SK-N-SH (cell line): ENCODE data around the gene LRRC25. TPM values are rescaled to one million over a fixed set of nuclear protein-coding genes. Genes with fewer than 3 reads are reported as not detected.

Experiments used
- CTCF ChIA-PET: fragments of 300-600, 350-600 bp; formaldehyde crosslinking; extraction: SDS; loops from one replicate; lab custom pipeline; 2021; lab: Yijun Ruan, JAX
- POLR2A ChIA-PET: fragments of 350-600 bp; sonication (Branson Sonifier 250); formaldehyde crosslinking; extraction: SDS; loops from one replicate; lab custom pipeline; 2020; ENCODE audit warnings: antibody characterized with exemption, inconsistent platforms; lab: Yijun Ruan, JAX
- DNase-seq: peaks from one replicate; pipeline ENCODE4 v3.0.0; 2012
- H2AFZ ChIP-seq: fragments of 200-600 bp; sonication (generic); 2 replicates; pipeline ENCODE4 v1.8.1; 2016; ENCODE audit warnings: antibody characterized with exemption, mild to moderate bottlenecking, low read depth
- H3F3A ChIP-seq: fragments of 200-600 bp; sonication (generic); replicated peaks from 2 replicates; pipeline ENCODE3; 2016; ENCODE audit warnings: antibody characterized with exemption, mild to moderate bottlenecking; ENCODE audit not compliant: insufficient read depth
- H3K27ac ChIP-seq, 2 experiments: fragments of 200-500 bp in 1 of 2; fragments of 200-600 bp in 1 of 2; sonication (Bioruptor generic) in 1 of 2; sonication (generic), shearing (Covaris generic) in 1 of 2; 2 replicates each; pipeline versions ENCODE4 v1.5.1 to v1.6.1; 2014 to 2016; ENCODE audit warnings: low read depth in 2 of 2, inconsistent platforms in 1 of 2, low read length in 1 of 2, mild to moderate bottlenecking in 1 of 2, mixed read lengths in 1 of 2
- H3K27me3 ChIP-seq: fragments of 200-600 bp; sonication (generic), shearing (Covaris generic); 2 replicates; pipeline ENCODE4 v1.6.1; 2016; ENCODE audit warnings: mixed run types; ENCODE audit not compliant: insufficient read depth
- H3K36me3 ChIP-seq, 2 experiments: fragments of 200-500 bp in 1 of 2; fragments of 200-600 bp in 1 of 2; sonication (Bioruptor generic) in 1 of 2; sonication (generic) in 1 of 2; replicated peaks in 1 of 2; 2 replicates each; pipeline versions ENCODE3 to v1.5.1; 2014 to 2016; ENCODE audit warnings: low read length in 1 of 2, mild to moderate bottlenecking in 1 of 2; ENCODE audit not compliant: insufficient read depth in 2 of 2, control insufficient read depth in 1 of 2
- H3K4me1 ChIP-seq, 2 experiments: fragments of 200-500 bp in 1 of 2; fragments of 200-600 bp in 1 of 2; sonication (Bioruptor generic) in 1 of 2; sonication (generic), shearing (Covaris generic) in 1 of 2; 2 replicates each; pipeline versions ENCODE4 v1.5.1 to v1.6.1; 2014 to 2016; ENCODE audit warnings: low read depth in 1 of 2, low read length in 1 of 2, mixed run types in 1 of 2; ENCODE audit not compliant: insufficient read depth in 2 of 2, control insufficient read depth in 1 of 2
- H3K4me2 ChIP-seq: fragments of 200-600 bp; sonication (generic), shearing (Covaris generic); 2 replicates; pipeline ENCODE4 v1.6.1; 2017; ENCODE audit warnings: mixed run types
- H3K4me3 ChIP-seq, 2 experiments: fragments of 200-500 bp in 1 of 2; fragments of 200-600 bp in 1 of 2; sonication (Bioruptor generic) in 1 of 2; sonication (generic), shearing (Covaris generic) in 1 of 2; 2 replicates each; pipeline versions ENCODE4 v1.5.1 to v1.8.1; 2014 to 2016; ENCODE audit warnings: low read depth in 2 of 2, inconsistent platforms in 1 of 2, low read length in 1 of 2, mild to moderate bottlenecking in 1 of 2, mixed read lengths in 1 of 2, moderate library complexity in 1 of 2
- H3K79me2 ChIP-seq: fragments of 200-600 bp; sonication (generic); 2 replicates; pipeline ENCODE4 v1.8.1; 2017; ENCODE audit warnings: mild to moderate bottlenecking; ENCODE audit not compliant: insufficient read depth
- H3K9ac ChIP-seq: fragments of 200-600 bp; sonication (generic); 2 replicates; pipeline ENCODE4 v1.6.1; 2017; ENCODE audit warnings: mixed run types
- H3K9me2 ChIP-seq: fragments of 200-600 bp; sonication (generic); 2 replicates; pipeline ENCODE4 v1.6.1; 2017; ENCODE audit warnings: mixed run types
- H3K9me3 ChIP-seq: fragments of 200-600 bp; sonication (generic); 2 replicates; pipeline ENCODE4 v1.6.1; 2017; ENCODE audit warnings: mixed run types, mild to moderate bottlenecking, moderate library complexity
- H4K20me1 ChIP-seq: fragments of 200-600 bp; sonication (generic); 2 replicates; pipeline ENCODE4 v1.6.1; 2017; ENCODE audit warnings: mild to moderate bottlenecking, mixed run types; ENCODE audit not compliant: insufficient read depth
- CHD2 ChIP-seq: fragments of 150-350 bp; IDR thresholded peaks from 2 replicates; pipeline ENCODE4 v1.6.1; 2018; ENCODE audit warnings: low read length; ENCODE audit not compliant: partially characterized antibody
- ELF1 ChIP-seq: IDR thresholded peaks from 2 replicates; pipeline ENCODE4 v1.4.0; 2012
- EP300 ChIP-seq, 2 experiments: IDR thresholded peaks; 2 replicates each; pipeline versions ENCODE4 v1.4.0 to v1.6.1; 2012; ENCODE audit warnings: borderline replicate concordance in 1 of 2, low read depth in 1 of 2, low read length in 1 of 2
- FOSL2 ChIP-seq: IDR thresholded peaks from 2 replicates; pipeline ENCODE4 v1.4.0; 2012; ENCODE audit warnings: low read depth, mild to moderate bottlenecking, moderate library complexity, borderline replicate concordance
- FOXJ3 ChIP-seq: sonication (generic); formaldehyde crosslinking; IDR thresholded peaks from 2 replicates; pipeline ENCODE4 v1.5.1; 2020; ENCODE audit warnings: mild to moderate bottlenecking, missing genetic modification reagents
- FOXM1 ChIP-seq: IDR thresholded peaks from 2 replicates; pipeline ENCODE4 v1.4.0; 2012; ENCODE audit warnings: low read depth, mild to moderate bottlenecking
- GATA2 ChIP-seq: sonication (generic); formaldehyde crosslinking; IDR thresholded peaks from 2 replicates; pipeline ENCODE4 v1.5.0; 2020; ENCODE audit warnings: mild to moderate bottlenecking, missing genetic modification reagents
- MEF2A ChIP-seq: IDR thresholded peaks from 2 replicates; pipeline ENCODE4 v1.4.0; 2012; ENCODE audit warnings: low read depth, borderline replicate concordance
- MXI1 ChIP-seq: IDR thresholded peaks from 2 replicates; pipeline ENCODE4 v1.6.1; 2012; ENCODE audit warnings: mild to moderate bottlenecking, low read depth, low read length, improper control_type of control experiment
- NFIC ChIP-seq: IDR thresholded peaks from 2 replicates; pipeline ENCODE4 v1.4.0; 2012; ENCODE audit warnings: borderline replicate concordance
- NRF1 ChIP-seq: IDR thresholded peaks from 2 replicates; pipeline ENCODE4 v1.6.1; 2012; ENCODE audit warnings: low read depth, mild to moderate bottlenecking, low read length
- POLR2AphosphoS5 ChIP-seq: IDR thresholded peaks from 2 replicates; pipeline ENCODE4 v1.6.1; 2012; ENCODE audit warnings: low read depth, low read length
- RCOR1 ChIP-seq: fragments of 150-350 bp; IDR thresholded peaks from 2 replicates; pipeline ENCODE4 v1.6.1; 2017; ENCODE audit warnings: antibody characterized with exemption, low read length
- RFX5 ChIP-seq: IDR thresholded peaks from 2 replicates; pipeline ENCODE4 v1.6.1; 2012; ENCODE audit warnings: mild to moderate bottlenecking, improper control_type of control experiment, low read length
- RXRA ChIP-seq: IDR thresholded peaks from 2 replicates; pipeline ENCODE4 v1.4.0; 2012; ENCODE audit warnings: low read depth, mild to moderate bottlenecking, borderline replicate concordance
- YY1 ChIP-seq: IDR thresholded peaks from 2 replicates; pipeline ENCODE4 v1.4.0; 2012; ENCODE audit warnings: low read depth, mild to moderate bottlenecking
- WGBS: methylation state at CpG from one replicate; pipeline ENCODE4 v1.1.6; 2017; ENCODE audit warnings: low lambda C conversion rate; 5-methylcytosine and 5-hydroxymethylcytosine counted together
- polyA plus RNA-seq, 3 experiments: library from polyadenylated mRNA; depleted of rRNA; stranded (reverse); fragments of >200 nt; gene quantifications; 2 replicates each; pipeline ENCODE4 v1.2.3, GENCODE V29; 2012
- TF ChIP-seq, protein P1 (sequence below): IDR thresholded peaks from 2 replicates; pipeline ENCODE4 v1.6.1; 2012; ENCODE audit warnings: mild to moderate bottlenecking, low read depth, low read length, moderate library complexity
- TF ChIP-seq, protein P2 (sequence below): IDR thresholded peaks from 2 replicates; pipeline ENCODE4 v1.4.0; 2012; ENCODE audit warnings: low read depth, borderline replicate concordance
- TF ChIP-seq, protein P3 (sequence below): IDR thresholded peaks from 2 replicates; pipeline ENCODE4 v1.4.0; 2012; ENCODE audit warnings: low read depth, borderline replicate concordance
- TF ChIP-seq, protein P4 (sequence below): IDR thresholded peaks from 2 replicates; pipeline ENCODE4 v1.4.0; 2012; ENCODE audit warnings: low read depth

The LRRC25 gene
- polyA plus RNA-seq, 1 of the 3 experiments (the other 2 are of a cell fraction), result not detected

DNA sequence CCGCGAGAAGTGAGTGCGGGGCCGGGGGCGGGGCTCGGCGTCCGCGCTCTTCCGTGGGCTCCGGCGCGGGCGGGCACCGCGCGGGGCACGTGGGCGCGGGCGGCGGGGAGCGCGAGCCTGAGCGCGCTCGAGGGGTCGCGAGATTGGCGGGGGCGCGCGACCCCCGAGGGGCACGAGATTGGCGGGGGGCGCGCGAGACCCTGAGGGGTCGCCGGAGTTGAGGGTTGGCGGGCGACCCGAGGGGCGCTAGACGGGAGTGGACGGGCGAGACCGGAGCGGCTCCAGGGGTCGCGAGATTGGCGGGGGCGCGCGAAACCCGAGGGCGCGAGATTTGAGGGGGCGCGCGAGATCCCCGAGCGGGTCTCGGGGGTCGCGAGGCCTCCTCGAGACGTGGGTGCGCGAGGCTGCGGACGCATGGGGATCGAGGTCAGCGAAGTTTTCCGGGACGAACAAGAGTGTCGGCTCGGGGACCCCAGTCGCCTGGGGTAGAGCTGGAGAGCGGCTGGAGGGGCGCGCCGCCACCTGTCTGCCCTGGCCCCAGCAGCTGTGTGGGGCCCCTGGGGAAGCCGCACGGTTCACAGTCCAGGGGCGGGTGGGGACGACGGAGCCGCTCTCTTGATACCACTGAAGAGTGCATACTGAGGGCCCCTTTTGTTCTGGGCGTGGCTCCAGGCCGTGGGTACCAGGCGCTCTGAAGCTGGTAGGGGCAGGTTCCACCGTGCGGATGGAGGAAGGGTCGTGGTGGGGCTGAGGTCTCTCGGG, 22.5 kb upstream of the LRRC25 start (continued):
- TF ChIP-seq, protein P1, sequence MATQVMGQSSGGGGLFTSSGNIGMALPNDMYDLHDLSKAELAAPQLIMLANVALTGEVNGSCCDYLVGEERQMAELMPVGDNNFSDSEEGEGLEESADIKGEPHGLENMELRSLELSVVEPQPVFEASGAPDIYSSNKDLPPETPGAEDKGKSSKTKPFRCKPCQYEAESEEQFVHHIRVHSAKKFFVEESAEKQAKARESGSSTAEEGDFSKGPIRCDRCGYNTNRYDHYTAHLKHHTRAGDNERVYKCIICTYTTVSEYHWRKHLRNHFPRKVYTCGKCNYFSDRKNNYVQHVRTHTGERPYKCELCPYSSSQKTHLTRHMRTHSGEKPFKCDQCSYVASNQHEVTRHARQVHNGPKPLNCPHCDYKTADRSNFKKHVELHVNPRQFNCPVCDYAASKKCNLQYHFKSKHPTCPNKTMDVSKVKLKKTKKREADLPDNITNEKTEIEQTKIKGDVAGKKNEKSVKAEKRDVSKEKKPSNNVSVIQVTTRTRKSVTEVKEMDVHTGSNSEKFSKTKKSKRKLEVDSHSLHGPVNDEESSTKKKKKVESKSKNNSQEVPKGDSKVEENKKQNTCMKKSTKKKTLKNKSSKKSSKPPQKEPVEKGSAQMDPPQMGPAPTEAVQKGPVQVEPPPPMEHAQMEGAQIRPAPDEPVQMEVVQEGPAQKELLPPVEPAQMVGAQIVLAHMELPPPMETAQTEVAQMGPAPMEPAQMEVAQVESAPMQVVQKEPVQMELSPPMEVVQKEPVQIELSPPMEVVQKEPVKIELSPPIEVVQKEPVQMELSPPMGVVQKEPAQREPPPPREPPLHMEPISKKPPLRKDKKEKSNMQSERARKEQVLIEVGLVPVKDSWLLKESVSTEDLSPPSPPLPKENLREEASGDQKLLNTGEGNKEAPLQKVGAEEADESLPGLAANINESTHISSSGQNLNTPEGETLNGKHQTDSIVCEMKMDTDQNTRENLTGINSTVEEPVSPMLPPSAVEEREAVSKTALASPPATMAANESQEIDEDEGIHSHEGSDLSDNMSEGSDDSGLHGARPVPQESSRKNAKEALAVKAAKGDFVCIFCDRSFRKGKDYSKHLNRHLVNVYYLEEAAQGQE, result no peak
- TF ChIP-seq FOXM1 (no peak), RXRA (no peak), ELF1 (no peak), FOSL2 (no peak), RCOR1 (no peak), RFX5 (no peak), NRF1 (no peak), EP300 (IDR thresholded peaks at IDR 0.05; ENCODE audit: borderline replicate concordance in 1 of 2, low read depth in 1 of 2, low read length in 1 of 2) (no peak), CHD2 (peak; percentile 95)
- TF ChIP-seq, protein P2, sequence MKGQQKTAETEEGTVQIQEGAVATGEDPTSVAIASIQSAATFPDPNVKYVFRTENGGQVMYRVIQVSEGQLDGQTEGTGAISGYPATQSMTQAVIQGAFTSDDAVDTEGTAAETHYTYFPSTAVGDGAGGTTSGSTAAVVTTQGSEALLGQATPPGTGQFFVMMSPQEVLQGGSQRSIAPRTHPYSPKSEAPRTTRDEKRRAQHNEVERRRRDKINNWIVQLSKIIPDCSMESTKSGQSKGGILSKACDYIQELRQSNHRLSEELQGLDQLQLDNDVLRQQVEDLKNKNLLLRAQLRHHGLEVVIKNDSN, result no peak

DNA sequence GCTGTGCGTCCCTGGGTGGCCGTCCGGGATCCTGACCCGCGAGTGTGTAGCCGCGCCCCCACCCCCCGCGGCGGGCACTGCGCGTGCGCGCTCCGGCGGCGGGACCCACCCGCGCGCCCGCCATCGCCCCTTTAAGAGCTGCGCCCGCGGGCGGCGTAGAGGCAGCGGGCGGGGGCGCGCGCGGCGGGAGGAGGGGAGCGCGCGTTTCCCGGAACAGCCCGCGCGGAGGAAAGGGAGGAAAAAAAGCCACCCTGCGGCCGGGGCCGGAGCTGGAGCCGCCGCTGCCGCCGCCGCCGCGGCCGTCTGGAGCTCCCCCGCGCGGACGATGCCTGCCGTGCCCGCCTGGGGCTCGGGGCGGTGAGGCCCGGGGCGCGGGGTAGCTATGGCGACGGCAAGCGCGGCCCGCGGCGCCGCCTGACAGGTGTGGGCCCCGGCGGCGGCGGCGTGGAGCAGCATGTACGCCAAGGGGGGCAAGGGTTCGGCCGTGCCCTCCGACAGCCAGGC, 21.8 kb upstream of the LRRC25 start, which contains the start of gene SSBP4:
Gene SSBP4, plus strand, starts transcription at position 204 of the 504 bp plus-strand sequence. Its CDS starts 251 bp downstream, at position 455.
- Histone ChIP-seq H3K4me2 (peak within 1 kb of the TSS; percentile 90), H3K27me3 (no peaks in the 10 kb centered on the region), H3F3A (peaks cover 22% of the 10 kb centered on the region), H3K9me2 (no peaks in the 10 kb centered on the region), H3K9me3 (no peaks in the 10 kb centered on the region), H3K4me1 (peaks cover 41 to 53% of the 10 kb centered on the region in 2 experiments; a peak in 3 of 4 replicates), H4K20me1 (peaks cover 36% of the 10 kb centered on the region; the same call in 1 of the 2 replicates), H3K79me2 (peaks cover 47% of the 10 kb centered on the region), H3K9ac (peak within 1 kb of the TSS; percentile 71), H3K27ac (peak within 1 kb of the TSS; percentile 89 to 93; a peak in 3 of 4 replicates), H3K4me3 (peak within 1 kb of the TSS; percentile 68 to 74), H3K36me3 (peaks cover 0 to 5% of the 10 kb centered on the region in 2 experiments), H2AFZ (peak within 1 kb of the TSS; percentile 48; the same call in 1 of the 2 replicates)
- peak; percentile 97 for DNase-seq
- POLR2A ChIA-PET, result interaction anchor here (0.6 to 2.2 kb wide), 6 partner anchors 14 to 138 kb away, joined by 3 to 13 read pairs (median 4); partner anchors contain the start of gene JUND
- WGBS, result 0% methylated on average over 15 of the region's 80 CpGs
- CTCF ChIA-PET, result interaction anchor here (0.7 to 12.1 kb wide), 22 partner anchors 9 to 260 kb away, joined by 3 to 217 read pairs (median 4); partner anchors contain the start of genes GDF15, JUND, LRRC25 and LSM4
- TF ChIP-seq FOXJ3 (no peak), POLR2AphosphoS5 (no peak), FOXM1 (no peak), GATA2 (no peak), NFIC (no peak), FOSL2 (no peak), MXI1 (peak; percentile 69), CHD2 (no peak), YY1 (no peak), EP300 (IDR thresholded peaks at IDR 0.05; ENCODE audit: borderline replicate concordance in 1 of 2, low read depth in 1 of 2, low read length in 1 of 2) (peak; percentile 59 to 65; a peak in 2 of 4 replicates), MEF2A (no peak)
- TF ChIP-seq, protein P2, result no peak
- TF ChIP-seq, protein P3, sequence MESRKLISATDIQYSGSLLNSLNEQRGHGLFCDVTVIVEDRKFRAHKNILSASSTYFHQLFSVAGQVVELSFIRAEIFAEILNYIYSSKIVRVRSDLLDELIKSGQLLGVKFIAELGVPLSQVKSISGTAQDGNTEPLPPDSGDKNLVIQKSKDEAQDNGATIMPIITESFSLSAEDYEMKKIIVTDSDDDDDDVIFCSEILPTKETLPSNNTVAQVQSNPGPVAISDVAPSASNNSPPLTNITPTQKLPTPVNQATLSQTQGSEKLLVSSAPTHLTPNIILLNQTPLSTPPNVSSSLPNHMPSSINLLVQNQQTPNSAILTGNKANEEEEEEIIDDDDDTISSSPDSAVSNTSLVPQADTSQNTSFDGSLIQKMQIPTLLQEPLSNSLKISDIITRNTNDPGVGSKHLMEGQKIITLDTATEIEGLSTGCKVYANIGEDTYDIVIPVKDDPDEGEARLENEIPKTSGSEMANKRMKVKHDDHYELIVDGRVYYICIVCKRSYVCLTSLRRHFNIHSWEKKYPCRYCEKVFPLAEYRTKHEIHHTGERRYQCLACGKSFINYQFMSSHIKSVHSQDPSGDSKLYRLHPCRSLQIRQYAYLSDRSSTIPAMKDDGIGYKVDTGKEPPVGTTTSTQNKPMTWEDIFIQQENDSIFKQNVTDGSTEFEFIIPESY, result no peak
- TF ChIP-seq, protein P4, sequence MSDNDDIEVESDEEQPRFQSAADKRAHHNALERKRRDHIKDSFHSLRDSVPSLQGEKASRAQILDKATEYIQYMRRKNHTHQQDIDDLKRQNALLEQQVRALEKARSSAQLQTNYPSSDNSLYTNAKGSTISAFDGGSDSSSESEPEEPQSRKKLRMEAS, result 0 out of 2 replicates have a peak, but pooled peaks have one; percentile 59
